Glomerular endothelial cell (primary cell): ENCODE measurements around the gene SHC2. TPM values are rescaled to one million over a fixed set of nuclear protein-coding genes. Genes with fewer than 3 reads are reported as not detected.
"Not testable (repeated sequence)": the region's sequence is repeated elsewhere in the genome, so short reads cannot be mapped to it uniquely, and the experiment has no call there.

Experiments used
- DNase-seq: peaks from one replicate; pipeline ENCODE4 v3.0.0-alpha.2; 2011; ENCODE audit warnings: low read depth, low spot score; ENCODE audit errors: extremely low read depth
- total RNA-seq: library from RNA; depleted of rRNA; stranded (reverse); fragments of >200 nt; gene quantifications from 2 replicates; pipeline ENCODE4 v1.2.3, GENCODE V29; 2015

Gene SHC2
- total RNA-seq, 1 donor from 2014 or later: 35.1 TPM

- not testable (repeated sequence) for DNase-seq
These were observed 9.8 kb downstream of the SHC2 start for GRCh38 chr19:450912-451481.

GRCh38 chr19:449916-450315 is 10.9 kb downstream of the SHC2 start:
- DNase-seq: no peak

- DNase-seq: no peak
These were observed 12.8 kb downstream of the SHC2 start for GRCh38 chr19:447816-448560.

DNA sequence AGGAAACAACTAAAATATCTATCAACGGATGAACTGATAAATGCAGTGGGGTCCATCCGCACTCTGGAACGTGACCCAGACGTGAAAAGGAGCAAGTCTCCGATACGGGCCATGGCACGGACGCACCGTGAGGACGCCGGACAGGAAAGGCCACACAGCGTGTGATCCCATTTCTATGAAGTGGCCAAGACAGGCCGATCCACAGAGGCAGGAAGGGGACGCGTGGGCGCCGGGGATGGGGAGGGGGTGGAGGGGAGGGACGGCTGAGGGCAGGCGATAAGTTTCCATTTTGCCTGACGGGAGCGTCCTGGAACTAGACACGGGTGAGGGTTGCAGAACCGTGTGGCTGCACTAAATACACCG is 13.8 kb downstream of the SHC2 start:
- DNase-seq: no peak

GRCh38 chr19:444677-445210 is 16.1 kb downstream of the SHC2 start:
- DNase-seq: no peak

GRCh38 chr19:443005-443404 is 17.8 kb downstream of the SHC2 start:
- DNase-seq: no peak

DNA sequence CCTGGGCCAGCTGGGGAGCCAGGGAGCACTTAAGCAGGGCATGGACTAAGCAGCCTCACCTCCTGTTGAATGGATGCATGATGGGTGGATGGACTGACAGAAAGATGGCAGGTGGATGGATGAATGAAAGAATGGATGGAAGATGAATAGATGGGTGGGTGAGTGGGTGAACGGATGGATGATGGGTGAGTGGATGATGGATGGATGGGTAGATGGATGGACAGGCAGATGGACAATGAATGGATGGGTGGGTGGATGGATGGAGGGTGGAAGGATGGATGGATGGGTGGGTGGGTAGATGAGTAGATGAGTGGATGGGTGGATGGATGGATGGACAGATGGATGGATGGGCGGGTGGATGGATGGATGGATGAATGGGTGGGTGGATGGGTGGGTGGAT is 18.7 kb downstream of the SHC2 start:
- no peak for DNase-seq

- DNase-seq: no peak
These were observed 19.5 kb downstream of the SHC2 start for GRCh38 chr19:441213-441836.

DNA sequence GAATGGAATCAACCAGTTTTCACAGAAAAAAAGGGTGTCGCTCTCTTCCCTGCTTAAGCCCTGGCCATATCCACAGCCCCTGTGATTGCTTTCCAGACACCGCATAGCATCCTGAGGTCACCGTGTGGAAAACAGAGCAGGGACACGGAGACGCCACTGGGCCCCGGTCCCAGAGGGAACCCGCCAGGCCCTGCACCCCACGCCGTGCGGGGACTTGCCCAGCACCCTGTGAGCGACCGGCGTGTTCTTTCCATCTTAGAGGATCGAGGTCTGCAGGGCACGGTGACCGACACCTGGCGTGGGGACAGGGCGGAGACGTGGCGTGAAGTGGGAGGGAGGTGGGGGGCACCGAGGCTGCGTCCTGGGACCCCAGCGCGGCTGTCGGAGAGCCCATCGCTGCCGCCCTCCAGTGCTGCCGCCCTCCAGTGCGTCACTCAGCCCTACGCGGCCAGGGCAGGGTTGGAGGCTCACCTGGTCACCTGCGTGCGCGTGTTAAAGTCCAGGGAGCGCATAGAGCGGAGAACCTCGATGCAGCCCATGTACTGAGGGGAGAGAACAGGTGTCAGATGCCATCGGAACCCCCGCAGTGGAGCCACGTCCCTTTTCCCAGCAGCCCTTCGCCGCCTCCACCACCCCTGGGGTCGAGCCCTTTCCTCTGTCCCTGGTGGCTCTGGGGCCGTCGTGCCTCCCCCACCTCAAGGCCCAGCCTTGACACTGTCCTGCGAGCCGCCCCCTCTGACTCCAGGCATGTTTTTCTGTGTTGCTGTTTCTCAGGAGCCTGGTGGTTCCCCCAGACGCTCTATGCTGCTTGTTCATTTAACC is 20.2 kb downstream of the SHC2 start:
- DNase-seq: no peak

- DNase-seq: no peak
These were observed 21.5 kb downstream of the SHC2 start for GRCh38 chr19:439167-439900.

- DNase-seq: no peak
These were observed 22.3 kb downstream of the SHC2 start for GRCh38 chr19:438416-438958.

- DNase-seq: no peak
These were observed 23.8 kb downstream of the SHC2 start for GRCh38 chr19:437041-437440.

DNA sequence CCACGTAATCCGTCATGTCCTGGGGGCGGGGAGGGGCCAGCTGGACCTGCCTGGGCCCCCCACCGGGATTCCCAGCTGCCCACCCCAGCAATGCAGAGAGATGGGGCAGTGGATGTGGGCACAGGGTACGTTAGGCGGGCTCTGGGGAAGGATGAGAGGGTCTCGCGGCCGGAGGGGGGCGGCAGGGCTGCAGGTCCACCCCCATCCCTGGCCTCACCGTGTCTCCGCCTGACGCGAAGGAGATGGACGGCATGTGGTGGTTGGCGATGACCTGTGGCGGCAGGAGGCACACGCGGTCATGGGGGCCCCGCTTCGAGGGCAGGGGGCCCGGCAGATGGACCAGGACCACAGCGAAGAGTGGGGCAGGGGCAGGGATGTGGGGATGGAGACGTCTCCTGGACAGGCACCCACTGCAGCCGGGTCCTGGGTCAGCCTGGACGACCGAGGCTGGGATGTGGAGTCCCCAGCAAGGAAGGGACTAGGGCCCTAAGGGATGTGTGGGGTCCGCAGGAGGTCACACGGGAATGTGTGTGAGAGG is 24.4 kb downstream of the SHC2 start:
- DNase-seq: no peak

- no peak for DNase-seq
These were observed 25.0 kb downstream of the SHC2 start for GRCh38 chr19:435707-436412.

DNA sequence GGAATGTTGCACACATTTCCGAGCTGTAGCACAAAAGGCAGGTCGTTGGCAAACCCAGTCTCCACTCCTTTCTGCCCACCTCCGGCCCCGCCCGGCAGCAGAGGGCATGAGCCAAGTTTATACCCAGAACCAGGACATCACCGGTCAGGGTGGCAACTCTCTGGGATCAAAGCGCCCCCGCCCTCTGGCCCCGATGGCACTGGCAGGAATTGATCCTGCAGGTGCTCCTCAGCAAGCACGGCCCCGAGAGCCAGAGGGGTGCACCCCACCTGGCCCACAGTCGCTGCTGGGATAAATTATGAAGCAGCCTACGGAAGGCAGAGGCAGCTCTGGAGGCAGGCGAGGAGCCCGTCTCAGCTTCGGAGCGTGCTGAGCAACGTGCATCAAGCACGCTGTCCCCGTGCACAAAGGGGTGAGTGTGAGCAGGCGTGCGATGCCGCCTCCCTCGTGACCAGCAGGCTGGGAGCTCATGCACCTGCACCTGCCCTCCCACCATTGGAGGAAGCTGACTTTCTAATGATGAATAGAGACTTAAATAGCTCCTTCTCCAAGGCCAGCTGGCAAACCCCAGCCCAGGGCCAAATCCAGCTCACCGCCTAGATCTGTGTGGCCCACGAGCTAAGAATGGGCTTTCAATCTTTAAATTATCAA is 25.7 kb downstream of the SHC2 start:
- DNase-seq: no peak

- no peak for DNase-seq
These were observed 26.5 kb downstream of the SHC2 start for GRCh38 chr19:434152-434960.

- DNase-seq: no peak
These were observed 30.1 kb downstream of the SHC2 start for GRCh38 chr19:430701-431100.

DNA sequence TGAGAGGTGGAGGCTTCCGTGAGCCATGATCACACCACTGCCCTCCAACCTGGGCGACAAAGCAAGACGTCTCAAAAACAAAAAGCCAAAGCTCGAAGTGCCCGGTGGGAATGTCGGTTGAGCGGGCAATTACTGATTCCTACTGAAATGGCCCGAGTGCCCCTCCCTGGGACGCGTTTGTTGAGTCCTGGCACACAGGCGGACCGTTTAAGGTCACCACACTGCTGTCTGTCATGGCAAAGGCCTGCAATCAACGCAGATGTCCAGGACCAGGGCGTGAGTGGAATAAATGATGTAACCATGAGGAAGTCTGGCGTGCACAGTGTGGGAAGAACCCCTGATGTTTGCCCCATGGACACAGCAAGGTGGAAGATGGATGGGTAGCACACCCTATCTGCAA is 32.7 kb downstream of the SHC2 start:
- DNase-seq: no peak
